ENCODE data around the gene RNF207.

The RNF207 gene

DNA sequence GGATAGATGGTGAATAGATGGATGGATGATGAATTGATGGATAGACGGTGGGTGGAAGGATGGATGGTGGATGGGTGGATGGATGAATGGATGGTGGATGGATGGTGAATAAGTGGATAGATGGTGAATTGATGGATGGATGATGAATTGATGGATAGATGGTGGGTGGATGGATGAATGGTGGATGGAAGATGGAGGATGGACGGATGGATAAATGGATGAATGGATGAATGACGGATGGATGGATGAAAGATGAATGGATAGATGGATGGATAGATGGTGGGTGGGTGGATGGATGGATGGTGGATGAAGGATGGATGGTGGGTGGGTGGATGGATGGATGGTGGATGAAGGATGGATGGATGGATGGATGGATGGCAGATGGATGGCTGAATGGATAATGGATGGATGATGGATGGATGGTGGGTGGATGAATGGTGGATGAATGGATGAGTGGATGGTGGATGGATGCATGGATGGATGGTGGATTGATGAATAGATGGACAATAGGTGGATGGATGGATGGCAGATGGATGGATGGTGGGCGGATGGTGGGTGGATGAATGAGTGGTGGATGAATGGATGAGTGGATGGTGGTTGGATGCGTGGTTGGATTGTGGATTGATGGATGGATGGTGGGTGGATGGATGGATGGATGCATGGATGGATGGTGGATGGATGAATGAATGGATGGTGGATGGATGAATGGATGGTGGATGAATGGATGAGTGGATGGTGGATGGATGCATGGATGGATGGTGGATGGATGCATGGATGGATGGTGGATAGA, 31.1 kb upstream of the RNF207 start:
- TF ChIP-seq, protein P1, sequence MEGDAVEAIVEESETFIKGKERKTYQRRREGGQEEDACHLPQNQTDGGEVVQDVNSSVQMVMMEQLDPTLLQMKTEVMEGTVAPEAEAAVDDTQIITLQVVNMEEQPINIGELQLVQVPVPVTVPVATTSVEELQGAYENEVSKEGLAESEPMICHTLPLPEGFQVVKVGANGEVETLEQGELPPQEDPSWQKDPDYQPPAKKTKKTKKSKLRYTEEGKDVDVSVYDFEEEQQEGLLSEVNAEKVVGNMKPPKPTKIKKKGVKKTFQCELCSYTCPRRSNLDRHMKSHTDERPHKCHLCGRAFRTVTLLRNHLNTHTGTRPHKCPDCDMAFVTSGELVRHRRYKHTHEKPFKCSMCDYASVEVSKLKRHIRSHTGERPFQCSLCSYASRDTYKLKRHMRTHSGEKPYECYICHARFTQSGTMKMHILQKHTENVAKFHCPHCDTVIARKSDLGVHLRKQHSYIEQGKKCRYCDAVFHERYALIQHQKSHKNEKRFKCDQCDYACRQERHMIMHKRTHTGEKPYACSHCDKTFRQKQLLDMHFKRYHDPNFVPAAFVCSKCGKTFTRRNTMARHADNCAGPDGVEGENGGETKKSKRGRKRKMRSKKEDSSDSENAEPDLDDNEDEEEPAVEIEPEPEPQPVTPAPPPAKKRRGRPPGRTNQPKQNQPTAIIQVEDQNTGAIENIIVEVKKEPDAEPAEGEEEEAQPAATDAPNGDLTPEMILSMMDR (IDR thresholded peaks at IDR 0.05; ENCODE audit: insufficient read depth, low read depth, low read length, missing control alignments), result no peak
- H3K4me3 ChIP-seq (ENCODE audit: low read length), result no peak overlapping the region
- DNase-seq (ENCODE audit: low read depth), result no peak

DNA sequence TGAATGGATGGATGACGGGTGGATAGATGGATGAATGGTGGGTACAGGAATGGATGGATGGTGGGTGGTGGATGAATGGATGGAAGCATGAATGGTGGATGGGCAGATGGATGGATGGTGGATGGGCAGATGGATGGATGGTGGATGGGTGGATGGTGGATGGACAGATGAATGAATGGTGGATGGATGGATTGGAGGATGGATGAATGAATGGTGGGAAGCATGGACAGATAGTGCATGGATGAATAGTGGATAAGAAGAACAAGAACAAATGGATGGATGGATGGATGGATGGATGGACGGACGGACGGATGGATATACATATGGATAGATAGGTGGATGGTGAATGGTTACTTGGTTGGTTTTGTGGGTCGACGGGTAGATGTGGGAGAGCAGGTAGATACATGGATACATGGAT, 30.5 kb upstream of the RNF207 start:
- TF ChIP-seq, protein P1 (IDR thresholded peaks at IDR 0.05; ENCODE audit: insufficient read depth, low read depth, low read length, missing control alignments), result no peak
- no peak for DNase-seq (ENCODE audit: low read depth)
- H3K4me3 ChIP-seq (ENCODE audit: low read length), result no peak overlapping the region

DNA sequence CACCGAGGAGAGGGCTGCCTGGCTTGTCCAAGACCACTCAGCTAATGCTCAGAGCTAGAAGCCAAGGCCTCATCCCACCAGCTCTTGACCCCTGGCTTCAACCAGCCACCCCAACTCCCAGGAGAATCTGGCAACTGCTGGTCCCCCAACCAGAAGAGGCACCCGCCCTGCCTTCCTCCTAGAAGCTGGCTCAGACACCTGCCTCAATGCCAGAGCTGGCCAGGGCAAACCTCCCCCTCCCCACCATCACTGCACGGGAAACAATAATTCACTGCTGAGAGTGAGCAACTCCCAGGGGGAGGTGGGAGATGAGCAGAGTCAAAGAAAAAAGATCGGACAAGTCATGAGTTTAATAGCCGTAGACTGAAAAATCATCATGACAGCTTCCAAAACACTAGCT, 29.1 kb upstream of the RNF207 start:
- H3K4me3 ChIP-seq (ENCODE audit: low read length), result no peak overlapping the region
- DNase-seq (ENCODE audit: low read depth), result no peak
- TF ChIP-seq, protein P1 (IDR thresholded peaks at IDR 0.05; ENCODE audit: insufficient read depth, low read depth, low read length, missing control alignments), result no peak

DNA sequence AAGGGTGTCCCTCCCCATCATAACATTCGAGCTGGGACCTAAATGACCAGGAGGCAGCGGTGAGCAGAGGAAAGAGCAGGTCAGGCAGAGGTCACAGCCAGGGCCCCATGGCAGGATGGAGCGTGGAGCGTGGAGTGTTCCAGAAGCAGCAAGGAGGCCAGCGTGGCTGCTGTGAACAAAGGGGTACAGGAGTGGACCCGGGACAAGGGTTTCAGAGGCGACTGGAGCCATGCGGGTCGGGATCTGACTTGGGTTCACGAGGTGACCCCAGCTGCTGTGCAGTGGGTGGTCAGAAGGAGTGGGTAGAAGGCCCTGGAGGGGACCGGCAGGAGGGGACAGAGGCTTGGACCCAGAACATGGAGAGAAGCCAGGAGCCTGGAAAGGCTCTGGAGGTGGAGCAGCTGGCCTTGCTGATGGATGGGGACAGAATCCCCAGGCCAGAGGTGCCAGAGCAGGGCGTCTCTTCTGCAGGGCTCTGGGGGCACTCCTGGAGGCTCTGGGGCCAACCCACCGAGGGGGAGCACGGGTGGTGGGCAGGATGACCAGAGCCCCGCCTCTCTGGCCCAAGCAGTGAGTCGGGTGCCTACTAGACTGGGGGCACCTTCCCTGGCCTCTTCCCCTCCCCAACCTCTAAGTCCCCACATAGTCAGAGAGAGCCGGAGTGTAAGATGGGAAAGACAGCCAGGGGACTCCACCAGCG, 28.1 kb upstream of the RNF207 start:
- TF ChIP-seq, protein P1 (IDR thresholded peaks at IDR 0.05; ENCODE audit: insufficient read depth, low read depth, low read length, missing control alignments), result no peak
- H3K4me3 ChIP-seq (ENCODE audit: low read length), result no peak overlapping the region
- DNase-seq (ENCODE audit: low read depth), result no peak

DNA sequence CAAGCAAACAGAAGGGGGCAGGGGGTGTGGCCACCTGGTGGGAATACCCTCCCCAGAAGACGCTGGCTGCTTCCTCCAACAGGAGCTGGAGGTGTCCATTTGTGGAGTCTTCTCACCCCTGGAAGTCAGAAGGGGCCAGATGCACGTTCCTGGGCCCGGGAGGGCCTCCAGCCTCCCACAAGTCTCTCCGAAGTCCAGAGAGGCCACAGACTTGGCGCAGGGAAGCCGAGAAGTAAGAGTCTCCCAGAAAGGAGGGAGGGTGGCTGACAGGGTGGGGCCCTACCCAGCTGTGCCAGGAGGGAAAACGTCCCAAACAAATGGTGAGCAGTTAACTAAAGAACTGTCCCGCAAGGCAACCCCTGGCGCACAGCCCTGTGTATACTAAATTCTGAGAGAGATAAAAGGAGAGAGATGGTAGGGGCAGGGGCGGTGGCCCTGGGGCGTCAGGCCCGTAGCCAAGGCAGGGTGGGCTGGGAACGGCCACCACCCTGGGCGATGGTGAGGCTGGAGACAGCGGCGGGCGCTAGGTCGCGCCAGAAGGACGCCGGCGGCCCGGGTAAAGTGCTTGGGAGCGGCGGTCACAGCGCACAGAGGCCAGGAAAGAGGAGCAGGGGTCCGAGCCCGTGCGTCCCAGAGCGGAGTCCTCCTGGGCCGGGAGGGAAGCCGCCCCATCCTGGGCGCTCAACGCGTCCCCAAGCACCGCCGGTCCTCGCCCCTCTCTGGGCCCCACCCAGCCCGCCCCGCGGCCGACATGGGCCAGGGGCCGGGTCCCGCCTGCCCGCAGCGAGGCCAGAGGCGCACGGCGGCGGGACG, 27.0 kb upstream of the RNF207 start:
- no peak overlapping the region for H3K4me3 ChIP-seq (ENCODE audit: low read length)
- TF ChIP-seq, protein P1 (IDR thresholded peaks at IDR 0.05; ENCODE audit: insufficient read depth, low read depth, low read length, missing control alignments), result no peak
- no peak for DNase-seq (ENCODE audit: low read depth)

DNA sequence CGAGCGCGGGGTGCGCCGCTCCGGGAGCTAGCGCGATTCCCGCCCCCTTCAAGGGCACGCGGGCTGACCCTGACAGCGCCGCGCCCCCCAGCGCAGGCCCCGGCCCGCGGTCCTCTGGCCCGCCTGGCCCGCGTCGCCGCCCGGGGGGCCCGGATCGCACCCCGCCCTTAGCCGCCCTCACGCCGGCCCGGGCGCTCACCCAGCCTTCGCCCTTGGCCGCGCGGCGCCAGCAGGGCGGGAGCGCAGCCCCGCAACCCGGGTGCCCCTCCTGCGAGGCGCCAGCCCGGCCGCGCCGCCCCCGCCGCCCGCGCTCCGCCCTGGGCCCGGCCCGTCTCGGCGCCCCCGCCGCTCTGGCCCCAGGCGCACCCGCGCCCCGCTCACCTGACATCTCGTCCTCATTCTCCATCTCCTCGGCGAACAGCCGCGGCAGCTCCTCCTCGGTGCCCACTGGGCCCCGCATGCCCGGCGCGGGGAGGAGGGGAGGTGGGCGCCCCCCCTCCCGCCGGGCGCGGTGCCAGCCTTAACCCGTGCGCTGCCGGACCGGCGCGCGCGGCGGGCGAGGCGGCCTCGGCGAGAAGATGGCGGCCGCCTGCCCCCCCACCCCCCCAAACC, 26.2 kb upstream of the RNF207 start:
- DNase-seq (ENCODE audit: low read depth), result no peak
- TF ChIP-seq, protein P1 (IDR thresholded peaks at IDR 0.05; ENCODE audit: insufficient read depth, low read depth, low read length, missing control alignments), result no peak
- no peak overlapping the region for H3K4me3 ChIP-seq (ENCODE audit: low read length)
